ENCODE measurements around the gene ARRDC3. TPM values are rescaled to one million over a fixed set of nuclear protein-coding genes. Genes with fewer than 3 reads are reported as not detected.

ARRDC3 gene
- total RNA-seq, 1 experiment from 2014 or later, result 2.8 TPM

DNA sequence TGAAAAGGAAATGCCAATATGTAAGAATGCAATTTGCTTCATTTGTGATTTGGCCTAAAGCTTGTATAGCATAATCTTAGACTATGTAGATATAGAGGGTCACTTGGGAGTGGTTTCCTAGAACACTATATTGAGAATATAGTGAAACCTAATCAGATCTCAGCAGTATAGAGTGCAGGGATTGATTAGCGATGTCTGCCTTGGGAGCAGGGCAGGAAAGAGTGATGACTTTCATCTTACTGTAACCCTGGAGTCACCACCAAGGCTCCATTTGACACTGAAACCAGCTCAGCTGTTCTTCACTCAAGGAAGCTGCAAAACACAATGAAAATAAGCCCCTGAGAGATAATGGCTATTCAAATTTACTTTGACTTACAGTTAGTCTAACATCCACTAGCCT is 26.2 kb upstream of the ARRDC3 start:
- no peaks in the 10 kb centered on the region for H4K20me1 ChIP-seq (ENCODE audit: control insufficient read depth, insufficient read depth, insufficient read length)
- no peaks in the 10 kb centered on the region for H3K79me1 ChIP-seq (ENCODE audit: insufficient read depth, low read depth, low read length, poor library complexity, severe bottlenecking)
- no peak overlapping the region for H4K5ac ChIP-seq (ENCODE audit: insufficient read length, low read depth, low read length)
- no peak overlapping the region for H3K27ac Mint-ChIP-seq
- H3K9ac ChIP-seq (ENCODE audit: extremely low read depth, insufficient read length, low read length), result no peak overlapping the region
- DNase-seq, result no peak
- no peak overlapping the region for H2AK5ac ChIP-seq (ENCODE audit: insufficient read length, low read length)
- H3K23ac ChIP-seq (ENCODE audit: insufficient read length, low read depth, low read length), result no peak overlapping the region
- H3K9me3 Mint-ChIP-seq, result no peaks in the 10 kb centered on the region
- no peaks in the 10 kb centered on the region for H3K27me3 ChIP-seq (ENCODE audit: insufficient read depth, low read length)
- no peak overlapping the region for H3K4ac ChIP-seq (ENCODE audit: low read depth, low read length)
- H2BK20ac ChIP-seq (ENCODE audit: low read depth, low read length, poor library complexity, severe bottlenecking), result no peak overlapping the region
- H2BK5ac ChIP-seq (ENCODE audit: insufficient read length, low read length), result no peak overlapping the region
- H3K27me3 Mint-ChIP-seq (ENCODE audit: low read depth), result no peaks in the 10 kb centered on the region; the same call in 1 of the 2 replicates
- H2BK120ac ChIP-seq (ENCODE audit: low read depth, low read length, poor library complexity, severe bottlenecking), result no peak overlapping the region
- H3K36me3 Mint-ChIP-seq (ENCODE audit: insufficient read depth in 1 of 3, low read depth in 3 of 3), result no peaks in the 10 kb centered on the region
- no peak overlapping the region for H3T11ph ChIP-seq (ENCODE audit: low read length)
- H2AFZ ChIP-seq (ENCODE audit: low read length), result no peak overlapping the region
- no peak for TF ChIP-seq CTCF (conservative IDR thresholded peaks at IDR 0.05)
- no peak overlapping the region for H2BK12ac ChIP-seq (ENCODE audit: insufficient read length, low read depth, low read length)
- H3K4me2 ChIP-seq (ENCODE audit: insufficient read depth, insufficient read length, low read length), result no peak overlapping the region
- no peaks in the 10 kb centered on the region for H3K23me2 ChIP-seq (ENCODE audit: insufficient read length, low read depth, low read length, poor library complexity, severe bottlenecking)
- no peak overlapping the region for H3K27ac ChIP-seq (ENCODE audit: insufficient read length, low read depth, low read length)
- no peaks in the 10 kb centered on the region for H3K9me3 ChIP-seq (ENCODE audit: control insufficient read depth, low read depth, low read length)
- no CpG with 5 or more reads among the region's 1 CpG for WGBS (ENCODE audit: extremely low coverage, insufficient read length, low lambda C conversion rate)
- no peaks in the 10 kb centered on the region; the same call in 1 of the 2 replicates for H3K4me1 ChIP-seq (ENCODE audit: insufficient read depth, low read length)
- H3K4me3 Mint-ChIP-seq, result no peak overlapping the region
- no peak overlapping the region for H3K56ac ChIP-seq (ENCODE audit: insufficient read length, low read depth, low read length)
- H3K79me2 ChIP-seq (ENCODE audit: insufficient read depth, low read length), result no peaks in the 10 kb centered on the region
- no peak overlapping the region for H4K91ac ChIP-seq (ENCODE audit: insufficient read length, low read depth, low read length)
- H3K14ac ChIP-seq (ENCODE audit: insufficient read depth, low read length), result no peak overlapping the region
- no peak overlapping the region for H3K18ac ChIP-seq (ENCODE audit: insufficient read length, low read depth, low read length)
- H2BK15ac ChIP-seq (ENCODE audit: low read depth, low read length), result no peak overlapping the region
- no peak overlapping the region for H4K8ac ChIP-seq (replicated peaks; ENCODE audit: insufficient read length, low read depth, low read length)
- H3K4me1 Mint-ChIP-seq, result no peaks in the 10 kb centered on the region

Data from H9 (cell line).